Measurements from ENCODE around the gene STAG3.

GRCh38 chr7:100248483-100248882 is 70.8 kb downstream of the STAG3 start:
- TF ChIP-seq CTCF (IDR thresholded peaks at IDR 0.05) = no peak
- TF ChIP-seq EZH2 (IDR thresholded peaks at IDR 0.05; ENCODE audit: borderline replicate concordance, insufficient read depth, low read depth, low read length, poor library complexity, severe bottlenecking) = no peak
